Measurements from ENCODE around the gene KANSL1.
A peak's percentile ranks its signal among the peaks of the same experiment; 100 is the strongest.

KANSL1 gene

DNA sequence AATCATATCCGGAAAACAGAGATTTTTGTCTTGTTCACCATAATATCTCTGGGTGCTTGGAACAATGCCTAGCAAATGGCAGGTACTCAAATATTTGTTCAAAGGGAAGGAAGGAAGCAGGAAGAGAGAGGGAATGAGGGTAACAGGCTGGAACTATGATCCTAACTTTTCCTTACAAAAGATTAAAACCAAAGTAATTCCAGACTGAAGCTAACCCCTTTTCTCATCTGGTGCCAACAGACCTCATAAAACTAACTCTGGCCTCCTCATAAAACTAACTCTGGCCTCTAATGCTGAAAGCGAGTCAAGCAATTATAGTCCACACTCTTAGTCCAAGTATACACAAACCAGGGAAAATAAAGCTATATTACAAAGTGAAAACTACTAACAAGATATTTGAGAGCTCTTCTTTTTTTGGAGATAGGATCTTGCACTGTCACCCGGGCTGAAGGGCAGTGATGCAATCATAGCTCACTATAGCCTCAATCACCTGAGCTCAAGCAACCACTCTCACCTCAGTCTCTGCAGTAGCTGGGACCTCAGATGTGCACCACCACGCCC, 84.6 kb downstream of the KANSL1 start:
- TF ChIP-seq CEBPB (IDR thresholded peaks at IDR 0.05): 0 out of 2 replicates have a peak, but pooled peaks have one; percentile 8
- no peak for TF ChIP-seq TCF12 (IDR thresholded peaks at IDR 0.05; ENCODE audit: low read depth)

DNA sequence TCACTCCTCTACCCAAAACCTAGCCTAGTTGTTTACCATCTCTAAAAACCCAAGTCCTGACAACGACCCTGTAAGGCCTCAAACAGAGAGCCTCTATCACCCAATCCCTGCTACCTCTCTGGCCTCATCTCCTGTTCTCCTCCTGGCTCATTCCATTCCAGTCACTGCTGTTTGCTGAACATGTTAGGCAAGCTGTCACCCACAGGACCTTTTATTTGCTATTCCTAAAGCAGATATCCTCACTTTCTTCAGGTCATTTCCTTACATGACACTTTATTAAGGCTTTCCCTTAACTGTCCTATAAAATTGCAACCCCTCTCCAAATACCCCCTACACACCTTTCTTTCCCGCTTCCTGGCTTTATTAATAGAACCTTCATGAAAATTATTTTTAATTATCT, 85.1 kb downstream of the KANSL1 start:
- TF ChIP-seq RAD21 (IDR thresholded peaks at IDR 0.05; ENCODE audit: low read depth) (no peak), TEAD4 (IDR thresholded peaks at IDR 0.05) (no peak), CEBPB (IDR thresholded peaks at IDR 0.05) (no peak), NFIC (IDR thresholded peaks at IDR 0.05) (no peak), TCF12 (IDR thresholded peaks at IDR 0.05; ENCODE audit: low read depth) (no peak), EGR1 (IDR thresholded peaks at IDR 0.05) (no peak), EP300 (IDR thresholded peaks at IDR 0.05; ENCODE audit: borderline replicate concordance) (no peak), ZBTB7A (IDR thresholded peaks at IDR 0.05; ENCODE audit: low read depth) (no peak), TAF1 (IDR thresholded peaks at IDR 0.05; ENCODE audit: low read depth) (no peak), FOXM1 (IDR thresholded peaks at IDR 0.05; ENCODE audit: borderline replicate concordance, low read depth) (no peak), CREB1 (IDR thresholded peaks at IDR 0.05; ENCODE audit: low read depth) (no peak)
- TF ChIP-seq, protein P1, sequence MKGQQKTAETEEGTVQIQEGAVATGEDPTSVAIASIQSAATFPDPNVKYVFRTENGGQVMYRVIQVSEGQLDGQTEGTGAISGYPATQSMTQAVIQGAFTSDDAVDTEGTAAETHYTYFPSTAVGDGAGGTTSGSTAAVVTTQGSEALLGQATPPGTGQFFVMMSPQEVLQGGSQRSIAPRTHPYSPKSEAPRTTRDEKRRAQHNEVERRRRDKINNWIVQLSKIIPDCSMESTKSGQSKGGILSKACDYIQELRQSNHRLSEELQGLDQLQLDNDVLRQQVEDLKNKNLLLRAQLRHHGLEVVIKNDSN (IDR thresholded peaks at IDR 0.05): no peak
- TF ChIP-seq, protein P2, sequence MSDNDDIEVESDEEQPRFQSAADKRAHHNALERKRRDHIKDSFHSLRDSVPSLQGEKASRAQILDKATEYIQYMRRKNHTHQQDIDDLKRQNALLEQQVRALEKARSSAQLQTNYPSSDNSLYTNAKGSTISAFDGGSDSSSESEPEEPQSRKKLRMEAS (IDR thresholded peaks at IDR 0.05): no peak
- TF ChIP-seq, protein P3, sequence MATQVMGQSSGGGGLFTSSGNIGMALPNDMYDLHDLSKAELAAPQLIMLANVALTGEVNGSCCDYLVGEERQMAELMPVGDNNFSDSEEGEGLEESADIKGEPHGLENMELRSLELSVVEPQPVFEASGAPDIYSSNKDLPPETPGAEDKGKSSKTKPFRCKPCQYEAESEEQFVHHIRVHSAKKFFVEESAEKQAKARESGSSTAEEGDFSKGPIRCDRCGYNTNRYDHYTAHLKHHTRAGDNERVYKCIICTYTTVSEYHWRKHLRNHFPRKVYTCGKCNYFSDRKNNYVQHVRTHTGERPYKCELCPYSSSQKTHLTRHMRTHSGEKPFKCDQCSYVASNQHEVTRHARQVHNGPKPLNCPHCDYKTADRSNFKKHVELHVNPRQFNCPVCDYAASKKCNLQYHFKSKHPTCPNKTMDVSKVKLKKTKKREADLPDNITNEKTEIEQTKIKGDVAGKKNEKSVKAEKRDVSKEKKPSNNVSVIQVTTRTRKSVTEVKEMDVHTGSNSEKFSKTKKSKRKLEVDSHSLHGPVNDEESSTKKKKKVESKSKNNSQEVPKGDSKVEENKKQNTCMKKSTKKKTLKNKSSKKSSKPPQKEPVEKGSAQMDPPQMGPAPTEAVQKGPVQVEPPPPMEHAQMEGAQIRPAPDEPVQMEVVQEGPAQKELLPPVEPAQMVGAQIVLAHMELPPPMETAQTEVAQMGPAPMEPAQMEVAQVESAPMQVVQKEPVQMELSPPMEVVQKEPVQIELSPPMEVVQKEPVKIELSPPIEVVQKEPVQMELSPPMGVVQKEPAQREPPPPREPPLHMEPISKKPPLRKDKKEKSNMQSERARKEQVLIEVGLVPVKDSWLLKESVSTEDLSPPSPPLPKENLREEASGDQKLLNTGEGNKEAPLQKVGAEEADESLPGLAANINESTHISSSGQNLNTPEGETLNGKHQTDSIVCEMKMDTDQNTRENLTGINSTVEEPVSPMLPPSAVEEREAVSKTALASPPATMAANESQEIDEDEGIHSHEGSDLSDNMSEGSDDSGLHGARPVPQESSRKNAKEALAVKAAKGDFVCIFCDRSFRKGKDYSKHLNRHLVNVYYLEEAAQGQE (IDR thresholded peaks at IDR 0.05; ENCODE audit: low read depth): no peak

DNA sequence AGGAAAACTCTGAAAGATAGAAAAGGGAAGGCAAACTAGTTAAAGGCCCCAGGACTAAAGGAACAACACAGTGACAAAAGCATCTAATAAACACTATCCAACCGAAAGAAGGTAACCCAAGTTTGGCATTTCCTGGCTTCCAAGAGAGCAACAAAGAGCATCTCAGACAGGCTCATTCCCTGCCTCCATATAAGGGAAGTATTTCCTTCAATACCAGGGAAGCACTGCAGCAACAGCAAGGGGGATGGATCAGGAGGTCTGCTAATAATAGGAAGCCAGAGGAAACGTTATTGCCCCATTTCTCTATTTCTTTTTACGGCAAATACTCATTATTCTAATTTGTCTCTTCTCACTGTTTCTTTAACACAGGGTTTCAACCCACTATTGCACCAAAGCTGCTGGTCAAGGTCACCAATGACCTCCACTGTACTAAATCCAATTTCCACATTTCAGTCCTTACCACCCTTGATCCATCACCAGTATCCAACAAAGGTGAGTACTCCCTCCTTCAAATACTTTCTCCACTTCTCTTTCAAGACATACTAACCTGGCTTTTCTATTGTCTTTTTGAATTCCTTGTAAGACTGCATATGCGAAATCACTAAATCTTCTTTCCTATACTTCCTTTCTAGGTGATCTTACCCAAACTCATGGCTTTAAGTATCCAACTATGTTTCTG, 86.1 kb downstream of the KANSL1 start:
- TF ChIP-seq EP300 (IDR thresholded peaks at IDR 0.05; ENCODE audit: borderline replicate concordance) (no peak), NFIC (IDR thresholded peaks at IDR 0.05) (no peak), TCF12 (IDR thresholded peaks at IDR 0.05; ENCODE audit: low read depth) (no peak), ZBTB7A (IDR thresholded peaks at IDR 0.05; ENCODE audit: low read depth) (no peak), CEBPB (IDR thresholded peaks at IDR 0.05) (no peak), RAD21 (IDR thresholded peaks at IDR 0.05; ENCODE audit: low read depth) (no peak), FOXM1 (IDR thresholded peaks at IDR 0.05; ENCODE audit: borderline replicate concordance, low read depth) (no peak), YY1 (IDR thresholded peaks at IDR 0.05; ENCODE audit: low read depth) (no peak), CREB1 (IDR thresholded peaks at IDR 0.05; ENCODE audit: low read depth) (no peak), TEAD4 (IDR thresholded peaks at IDR 0.05) (no peak), TAF1 (IDR thresholded peaks at IDR 0.05; ENCODE audit: low read depth) (no peak)
- TF ChIP-seq, protein P1 (IDR thresholded peaks at IDR 0.05): no peak
- TF ChIP-seq, protein P3 (IDR thresholded peaks at IDR 0.05; ENCODE audit: low read depth): no peak
- TF ChIP-seq, protein P2 (IDR thresholded peaks at IDR 0.05): no peak

GRCh38 chr17:46100590-46100989, 92.6 kb downstream of the KANSL1 start:
- TF ChIP-seq EP300 (IDR thresholded peaks at IDR 0.05; ENCODE audit: borderline replicate concordance) (no peak), TCF12 (IDR thresholded peaks at IDR 0.05; ENCODE audit: low read depth) (no peak), TAF1 (IDR thresholded peaks at IDR 0.05; ENCODE audit: low read depth) (no peak), ZBTB7A (IDR thresholded peaks at IDR 0.05; ENCODE audit: low read depth) (no peak), RAD21 (IDR thresholded peaks at IDR 0.05; ENCODE audit: low read depth) (no peak), YY1 (IDR thresholded peaks at IDR 0.05; ENCODE audit: low read depth) (no peak), FOXM1 (IDR thresholded peaks at IDR 0.05; ENCODE audit: borderline replicate concordance, low read depth) (no peak), NFIC (IDR thresholded peaks at IDR 0.05) (no peak), CREB1 (IDR thresholded peaks at IDR 0.05; ENCODE audit: low read depth) (no peak), CEBPB (IDR thresholded peaks at IDR 0.05) (no peak), TEAD4 (IDR thresholded peaks at IDR 0.05) (no peak)
- TF ChIP-seq, protein P3 (IDR thresholded peaks at IDR 0.05; ENCODE audit: low read depth): no peak
